ENCODE results near the gene FGF22.
"Not testable (repeated sequence)": the region's sequence is repeated elsewhere in the genome, so short reads cannot be mapped to it uniquely, and the experiment has no call there.

Gene FGF22

DNA sequence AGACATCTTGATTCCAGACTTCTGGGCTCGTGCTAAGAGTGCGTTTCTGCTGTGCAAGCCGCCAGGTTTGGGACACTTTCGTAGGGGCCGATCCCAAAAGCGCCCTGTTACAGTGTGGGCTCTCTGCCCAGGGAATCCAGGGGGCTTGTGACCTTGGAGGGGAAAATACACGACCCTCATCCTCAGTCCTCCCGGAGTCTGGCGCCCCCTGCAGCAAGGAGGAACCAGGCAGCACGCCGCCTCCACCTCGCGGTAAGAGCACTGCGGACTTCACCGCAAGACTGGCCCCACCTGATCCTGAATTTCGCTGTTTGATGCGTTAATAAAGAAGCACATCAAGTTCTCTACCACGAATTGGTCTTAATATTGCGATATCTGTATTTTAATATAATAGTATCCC, 11.5 kb upstream of the FGF22 start:
- H3K4me1 ChIP-seq (ENCODE audit: control insufficient read depth, insufficient read depth, low read length) = peaks cover 11% of the 10 kb centered on the region
- H3K9me3 ChIP-seq (ENCODE audit: control insufficient read depth, low read length) = no peaks in the 10 kb centered on the region
- no peak overlapping the region for H3K9ac ChIP-seq (ENCODE audit: low read length)
- no peaks in the 10 kb centered on the region for H3K27me3 ChIP-seq (ENCODE audit: control insufficient read depth, insufficient read depth, low read length)
- no peaks in the 10 kb centered on the region for H3K36me3 ChIP-seq (ENCODE audit: control insufficient read depth, insufficient read depth, low read length)
- H3K4me3 ChIP-seq (ENCODE audit: low read length) = no peak overlapping the region

DNA sequence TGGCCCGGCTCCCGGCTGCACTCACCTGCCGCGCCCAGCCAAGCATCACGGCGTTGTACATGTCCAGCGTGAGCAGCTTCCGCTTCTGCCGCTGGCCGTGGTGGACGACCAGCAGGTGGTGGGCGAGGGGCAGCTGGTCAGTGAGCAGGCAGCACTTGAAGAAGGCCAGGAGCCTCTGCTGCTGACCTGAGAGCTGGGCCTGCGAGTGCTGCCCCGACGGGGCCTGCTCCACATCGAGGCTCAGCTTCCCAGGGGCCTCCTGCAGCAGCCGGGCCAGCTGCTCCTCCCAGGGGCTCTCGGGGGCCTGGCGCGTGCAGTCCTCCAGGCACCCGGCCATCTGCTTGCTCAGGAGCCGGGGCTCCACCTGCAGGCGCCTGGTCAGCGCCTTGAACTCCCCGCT, 10.2 kb upstream of the FGF22 start:
- not testable (repeated sequence) for H3K36me3 ChIP-seq (ENCODE audit: control insufficient read depth, insufficient read depth, low read length); H3K4me3 ChIP-seq (ENCODE audit: low read length); H3K9me3 ChIP-seq (ENCODE audit: control insufficient read depth, low read length); H3K9ac ChIP-seq (ENCODE audit: low read length); H3K27me3 ChIP-seq (ENCODE audit: control insufficient read depth, insufficient read depth, low read length)
- H3K4me1 ChIP-seq (ENCODE audit: control insufficient read depth, insufficient read depth, low read length) = peaks cover 19% of the 10 kb centered on the region

DNA sequence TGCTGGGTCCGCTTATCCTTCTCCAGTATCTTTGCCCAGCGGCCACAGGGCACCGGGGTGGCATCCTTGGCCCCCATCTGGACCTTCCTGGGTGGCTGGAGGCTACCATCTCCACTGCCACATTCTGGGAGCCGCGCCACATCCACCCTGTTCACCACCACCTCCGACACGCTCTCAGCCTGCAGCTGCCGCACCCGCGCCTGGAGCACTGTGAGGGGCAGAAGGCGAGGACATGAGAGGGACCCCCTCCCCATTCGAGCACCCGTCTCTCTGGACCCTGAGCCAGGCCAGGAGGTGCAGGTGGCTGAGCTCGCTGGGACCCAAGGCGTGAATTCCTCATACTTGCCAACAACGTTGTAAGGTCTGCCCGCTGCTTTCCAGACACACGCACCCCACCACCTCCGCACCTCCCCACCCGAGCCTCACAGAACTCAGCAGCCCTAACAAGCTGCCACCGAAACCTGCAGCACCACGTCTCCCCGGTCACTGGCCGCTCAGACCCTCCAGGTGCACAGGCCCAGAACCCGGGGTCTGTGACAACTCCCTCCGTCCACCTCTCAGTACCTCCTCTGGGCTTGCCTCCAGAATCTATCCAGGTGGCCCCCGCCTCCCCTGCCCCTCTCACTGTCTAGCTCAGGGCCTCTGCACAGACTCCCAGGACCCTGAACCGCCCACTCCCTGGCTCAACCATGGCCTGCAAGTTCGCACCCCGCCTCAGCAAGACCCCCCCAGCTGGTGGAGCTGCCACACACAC, 9.5 kb upstream of the FGF22 start:
- Histone ChIP-seq H3K4me1 (ENCODE audit: control insufficient read depth, insufficient read depth, low read length) (peaks cover 20% of the 10 kb centered on the region), H3K9me3 (ENCODE audit: control insufficient read depth, low read length) (no peaks in the 10 kb centered on the region), H3K4me3 (ENCODE audit: low read length) (no peak overlapping the region), H3K36me3 (ENCODE audit: control insufficient read depth, insufficient read depth, low read length) (no peaks in the 10 kb centered on the region), H3K9ac (ENCODE audit: low read length) (no peak overlapping the region), H3K27me3 (ENCODE audit: control insufficient read depth, insufficient read depth, low read length) (no peaks in the 10 kb centered on the region)

DNA sequence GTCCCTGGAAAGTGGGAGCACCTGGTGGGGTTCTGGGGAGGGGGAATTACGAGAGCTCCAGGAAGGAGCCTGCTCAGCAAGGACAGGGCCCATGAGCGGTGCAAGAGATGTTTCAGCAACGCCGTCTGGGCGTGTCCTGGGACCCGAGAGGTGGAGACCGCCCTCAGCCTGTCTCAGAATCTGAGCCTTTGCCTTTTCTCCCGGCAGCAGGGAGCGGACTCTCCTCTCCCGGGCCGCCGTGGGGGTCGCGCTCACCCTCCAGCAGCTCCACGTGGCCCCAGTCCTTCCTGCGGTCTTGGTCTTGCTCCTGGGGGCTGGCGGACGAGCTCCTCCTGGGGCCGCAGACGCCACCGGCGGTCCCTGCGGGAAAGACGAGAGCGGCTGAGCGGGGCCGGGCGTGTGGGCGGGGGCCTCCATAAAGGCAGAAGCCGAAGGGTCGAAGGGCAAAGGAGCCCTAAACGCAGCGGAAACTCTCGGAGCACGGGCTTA, 7.1 kb upstream of the FGF22 start:
- Histone ChIP-seq H3K9me3 (ENCODE audit: control insufficient read depth, low read length) (no peaks in the 10 kb centered on the region), H3K4me1 (ENCODE audit: control insufficient read depth, insufficient read depth, low read length) (peaks cover 20% of the 10 kb centered on the region), H3K36me3 (ENCODE audit: control insufficient read depth, insufficient read depth, low read length) (no peaks in the 10 kb centered on the region), H3K27me3 (ENCODE audit: control insufficient read depth, insufficient read depth, low read length) (no peaks in the 10 kb centered on the region), H3K4me3 (ENCODE audit: low read length) (peak overlapping the region; percentile 90), H3K9ac (ENCODE audit: low read length) (peak overlapping the region; percentile 80)

GRCh38 chr19:633068-633785, 6.5 kb upstream of the FGF22 start, which contains the start of gene POLRMT:
POLRMT (minus strand) TSS chr19:633537; CDS start chr19:633512, 25 bp downstream.
- Histone ChIP-seq H3K9me3 (ENCODE audit: control insufficient read depth, low read length) (no peaks in the 10 kb centered on the region), H3K9ac (ENCODE audit: low read length) (peak within 1 kb of the TSS; percentile 80), H3K36me3 (ENCODE audit: control insufficient read depth, insufficient read depth, low read length) (no peaks in the 10 kb centered on the region), H3K4me1 (ENCODE audit: control insufficient read depth, insufficient read depth, low read length) (peaks cover 20% of the 10 kb centered on the region), H3K4me3 (ENCODE audit: low read length) (peak within 1 kb of the TSS; percentile 90), H3K27me3 (ENCODE audit: control insufficient read depth, insufficient read depth, low read length) (no peaks in the 10 kb centered on the region)

DNA sequence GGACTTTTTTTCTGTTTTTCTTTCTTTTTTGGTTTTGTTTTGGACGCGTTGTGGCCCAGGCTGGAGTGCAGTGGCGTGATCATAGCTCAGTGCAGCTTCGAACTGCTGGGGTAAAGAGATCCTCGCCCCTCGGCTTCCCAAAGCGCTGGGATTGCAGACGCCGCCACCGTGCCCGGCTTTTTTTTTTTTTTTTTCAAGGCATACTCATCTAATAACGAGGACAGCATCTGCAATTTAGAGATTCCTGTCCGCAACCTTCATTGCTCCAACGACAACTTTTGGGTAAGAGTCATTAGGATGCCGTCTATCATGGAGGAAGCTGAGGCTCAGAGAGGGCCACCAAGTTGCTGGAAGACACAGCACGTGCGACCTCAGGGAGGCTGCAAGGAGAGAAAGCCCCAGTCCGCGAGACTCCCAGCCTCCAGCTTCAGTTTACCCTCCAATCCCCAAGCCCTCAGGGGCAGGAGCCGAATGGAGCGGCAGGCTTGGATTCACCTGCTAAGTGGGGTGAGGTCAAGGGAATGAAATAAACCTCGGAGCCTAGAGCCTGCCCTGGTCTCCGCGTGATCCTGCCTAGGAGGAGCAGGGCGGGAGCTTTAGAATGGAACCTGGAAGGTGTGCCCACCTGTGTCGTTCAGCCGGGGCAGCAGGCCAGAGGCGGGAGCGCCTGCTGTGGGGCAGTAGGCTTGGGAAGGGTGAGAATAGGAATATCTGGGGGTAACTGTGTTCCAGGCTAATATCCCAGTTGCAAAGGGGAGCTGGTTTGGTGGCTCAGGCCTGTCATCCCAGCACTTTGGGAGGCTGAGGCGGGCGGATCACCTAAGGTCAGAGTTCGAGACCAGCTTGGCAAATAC, 5.7 kb upstream of the FGF22 start:
- Histone ChIP-seq H3K4me1 (ENCODE audit: control insufficient read depth, insufficient read depth, low read length) (peaks cover 23% of the 10 kb centered on the region), H3K27me3 (ENCODE audit: control insufficient read depth, insufficient read depth, low read length) (no peaks in the 10 kb centered on the region), H3K4me3 (ENCODE audit: low read length) (peak overlapping the region; percentile 42), H3K36me3 (ENCODE audit: control insufficient read depth, insufficient read depth, low read length) (no peaks in the 10 kb centered on the region), H3K9me3 (ENCODE audit: control insufficient read depth, low read length) (no peaks in the 10 kb centered on the region), H3K9ac (ENCODE audit: low read length) (peak overlapping the region; percentile 66)

GRCh38 chr19:634975-635652, 4.6 kb upstream of the FGF22 start:
- peaks cover 31% of the 10 kb centered on the region for H3K4me1 ChIP-seq (ENCODE audit: control insufficient read depth, insufficient read depth, low read length)
- no peaks in the 10 kb centered on the region for H3K27me3 ChIP-seq (ENCODE audit: control insufficient read depth, insufficient read depth, low read length)
- H3K9me3 ChIP-seq (ENCODE audit: control insufficient read depth, low read length) = no peaks in the 10 kb centered on the region

DNA sequence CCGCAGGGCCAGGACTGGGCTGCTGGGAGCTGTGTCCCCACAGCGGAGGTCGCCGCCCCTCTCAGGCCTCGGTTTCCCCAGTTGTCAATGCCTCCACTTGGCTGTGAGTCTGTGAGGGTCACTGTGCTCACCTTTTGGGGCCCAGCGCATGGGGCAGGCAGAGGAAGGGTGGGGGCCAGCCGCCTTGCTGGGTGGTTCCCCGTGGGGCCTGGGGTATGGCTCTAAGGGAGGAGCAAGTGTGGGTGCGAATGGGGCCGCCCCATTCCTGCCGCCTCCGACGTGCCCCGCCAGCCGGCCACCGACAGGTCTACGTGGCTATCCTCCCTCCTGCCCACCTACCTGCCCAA, 800 bp upstream of the FGF22 start:
- peaks cover 19% of the 10 kb centered on the region for H3K4me1 ChIP-seq (ENCODE audit: control insufficient read depth, insufficient read depth, low read length)
- no peaks in the 10 kb centered on the region for H3K36me3 ChIP-seq (ENCODE audit: control insufficient read depth, insufficient read depth, low read length)
- H3K9me3 ChIP-seq (ENCODE audit: control insufficient read depth, low read length) = no peaks in the 10 kb centered on the region
- peak overlapping the region; percentile 51 for H3K4me3 ChIP-seq (ENCODE audit: low read length)
- no peaks in the 10 kb centered on the region for H3K27me3 ChIP-seq (ENCODE audit: control insufficient read depth, insufficient read depth, low read length)
- H3K9ac ChIP-seq (ENCODE audit: low read length) = no peak overlapping the region

More at GRCh38 chr19:634975-635652, 4.6 kb upstream of the FGF22 start:
- H3K4me3 ChIP-seq (ENCODE audit: low read length) = no peak overlapping the region
- H3K9ac ChIP-seq (ENCODE audit: low read length) = no peak overlapping the region
- no peaks in the 10 kb centered on the region for H3K36me3 ChIP-seq (ENCODE audit: control insufficient read depth, insufficient read depth, low read length)

DNA sequence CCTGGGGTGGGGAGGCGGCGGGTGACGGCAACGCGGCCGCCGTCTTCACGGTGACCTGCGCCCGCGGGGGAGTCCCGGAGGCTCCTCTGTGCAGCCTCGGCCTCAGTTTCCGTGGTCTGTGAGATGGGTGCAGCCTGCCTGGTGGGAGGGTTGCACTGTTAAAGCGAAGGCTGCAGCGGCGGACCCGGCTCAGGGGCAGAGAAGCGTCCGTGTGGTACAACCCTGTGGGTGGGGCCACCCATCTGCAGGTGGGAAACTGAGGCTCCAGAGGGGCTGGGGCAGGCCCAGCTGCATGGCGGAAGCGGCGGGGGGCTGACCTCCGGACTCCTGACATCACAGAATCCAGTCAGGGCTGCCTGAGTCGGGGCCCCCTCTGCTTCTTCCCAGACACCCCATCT, 481 bp downstream of the FGF22 start:
- no peak overlapping the region for H3K9ac ChIP-seq (ENCODE audit: low read length)
- no peak overlapping the region for H3K4me3 ChIP-seq (ENCODE audit: low read length)
- H3K36me3 ChIP-seq (ENCODE audit: control insufficient read depth, insufficient read depth, low read length) = no peaks in the 10 kb centered on the region
- no peaks in the 10 kb centered on the region for H3K9me3 ChIP-seq (ENCODE audit: control insufficient read depth, low read length)
- peaks cover 12% of the 10 kb centered on the region for H3K4me1 ChIP-seq (ENCODE audit: control insufficient read depth, insufficient read depth, low read length)
- H3K27me3 ChIP-seq (ENCODE audit: control insufficient read depth, insufficient read depth, low read length) = no peaks in the 10 kb centered on the region

DNA sequence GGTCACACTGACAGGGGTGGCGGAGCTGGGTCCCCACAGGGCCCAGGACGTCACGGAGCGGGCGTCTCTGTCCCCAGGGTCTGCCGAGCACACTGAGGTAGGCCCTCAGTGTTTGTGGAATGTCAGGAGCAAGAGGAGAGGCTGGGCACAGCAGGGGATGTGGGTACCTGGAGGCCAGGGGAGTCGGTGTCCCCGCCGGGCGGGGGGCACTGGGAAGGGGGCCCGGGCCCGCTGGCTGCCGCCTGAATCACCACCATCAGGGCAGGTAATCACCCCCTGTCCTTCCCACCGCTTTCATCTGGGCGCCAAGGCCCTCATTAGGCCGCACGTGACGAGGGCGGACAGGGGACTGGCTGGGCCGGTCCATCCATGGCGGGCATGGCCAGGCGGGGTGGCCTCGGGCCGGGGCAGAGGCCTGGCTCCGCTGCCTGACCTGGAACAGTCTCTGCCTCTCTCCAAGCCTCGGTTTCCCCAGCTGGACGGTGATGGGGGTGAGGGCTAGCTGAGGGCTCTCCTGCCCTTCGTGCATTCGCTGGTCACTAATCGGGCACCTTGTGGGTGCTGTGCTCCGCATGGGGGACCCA, 1.0 kb downstream of the FGF22 start:
- no peak overlapping the region for H3K9ac ChIP-seq (ENCODE audit: low read length)
- H3K4me3 ChIP-seq (ENCODE audit: low read length) = no peak overlapping the region
- H3K9me3 ChIP-seq (ENCODE audit: control insufficient read depth, low read length) = no peaks in the 10 kb centered on the region
- H3K36me3 ChIP-seq (ENCODE audit: control insufficient read depth, insufficient read depth, low read length) = no peaks in the 10 kb centered on the region
- no peaks in the 10 kb centered on the region for H3K27me3 ChIP-seq (ENCODE audit: control insufficient read depth, insufficient read depth, low read length)
- H3K4me1 ChIP-seq (ENCODE audit: control insufficient read depth, insufficient read depth, low read length) = peaks cover 12% of the 10 kb centered on the region

- Histone ChIP-seq H3K36me3 (ENCODE audit: control insufficient read depth, insufficient read depth, low read length) (no peaks in the 10 kb centered on the region), H3K9ac (ENCODE audit: low read length) (no peak overlapping the region)
Measured at GRCh38 chr19:641702-642101, 2.0 kb downstream of the FGF22 start.

More at GRCh38 chr19:641702-642101, 2.0 kb downstream of the FGF22 start:
- Histone ChIP-seq H3K4me3 (ENCODE audit: low read length) (no peak overlapping the region), H3K4me1 (ENCODE audit: control insufficient read depth, insufficient read depth, low read length) (peaks cover 12% of the 10 kb centered on the region), H3K27me3 (ENCODE audit: control insufficient read depth, insufficient read depth, low read length) (no peaks in the 10 kb centered on the region), H3K9me3 (ENCODE audit: control insufficient read depth, low read length) (no peaks in the 10 kb centered on the region)

Measured in mucosa of stomach (tissue), 1 donor.